ENCODE measurements around the gene LGALS4.
"Not testable (repeated sequence)": the region's sequence is repeated elsewhere in the genome, so short reads cannot be mapped to it uniquely, and the experiment has no call there.

Gene LGALS4

GRCh38 chr19:38809592-38810252 is 3.0 kb downstream of the LGALS4 start:
- Histone ChIP-seq H3K27me3 (replicated peaks) (no peaks in the 10 kb centered on the region), H3K4me3 (ENCODE audit: low read depth, low read length) (no peak overlapping the region), H3K27ac (no peak overlapping the region), H3K36me3 (replicated peaks) (no peaks in the 10 kb centered on the region)
- TF ChIP-seq CTCF (IDR thresholded peaks at IDR 0.05; ENCODE audit: low read depth, low read length, missing control alignments) = no peak
- in situ Hi-C loops (cut with HindIII; ENCODE audit: low pct_ligation_motif_present, low sequenced_read_pairs) = no loop called here
- no peak for DNase-seq

- no peak for DNase-seq
- Histone ChIP-seq H3K4me3 (ENCODE audit: low read depth, low read length) (no peak overlapping the region), H3K27ac (no peak overlapping the region), H3K27me3 (replicated peaks) (no peaks in the 10 kb centered on the region), H3K36me3 (replicated peaks) (no peaks in the 10 kb centered on the region)
- in situ Hi-C loops (cut with HindIII; ENCODE audit: low pct_ligation_motif_present, low sequenced_read_pairs) = no loop called here
- no peak for TF ChIP-seq CTCF (IDR thresholded peaks at IDR 0.05; ENCODE audit: low read depth, low read length, missing control alignments)
These were observed 4.0 kb downstream of the LGALS4 start for GRCh38 chr19:38808741-38809140.

- H3K4me3 ChIP-seq (ENCODE audit: low read depth, low read length); H3K27ac ChIP-seq; in situ Hi-C loops (cut with HindIII; ENCODE audit: low pct_ligation_motif_present, low sequenced_read_pairs); H3K27me3 ChIP-seq (replicated peaks); DNase-seq; H3K36me3 ChIP-seq (replicated peaks): not testable (repeated sequence)
These were observed 5.2 kb downstream of the LGALS4 start for GRCh38 chr19:38807374-38808098.

- Histone ChIP-seq H3K36me3 (replicated peaks) (no peaks in the 10 kb centered on the region), H3K27me3 (replicated peaks) (no peaks in the 10 kb centered on the region), H3K4me3 (ENCODE audit: low read depth, low read length) (no peak overlapping the region), H3K27ac (no peak overlapping the region)
- in situ Hi-C loops (cut with HindIII; ENCODE audit: low pct_ligation_motif_present, low sequenced_read_pairs) = no loop called here
- no peak for DNase-seq
- TF ChIP-seq CTCF (IDR thresholded peaks at IDR 0.05; ENCODE audit: low read depth, low read length, missing control alignments) = no peak
These were observed 6.4 kb downstream of the LGALS4 start for GRCh38 chr19:38806371-38806770.

- in situ Hi-C loops (cut with HindIII; ENCODE audit: low pct_ligation_motif_present, low sequenced_read_pairs) = no loop called here
- no peaks in the 10 kb centered on the region for H3K36me3 ChIP-seq (replicated peaks)
- no peak overlapping the region for H3K27ac ChIP-seq
- no peak for DNase-seq
- no peak overlapping the region for H3K4me3 ChIP-seq (ENCODE audit: low read depth, low read length)
- H3K27me3 ChIP-seq (replicated peaks) = no peaks in the 10 kb centered on the region
- TF ChIP-seq CTCF (IDR thresholded peaks at IDR 0.05; ENCODE audit: low read depth, low read length, missing control alignments) = no peak
These were observed 7.6 kb downstream of the LGALS4 start for GRCh38 chr19:38805180-38805579.

GRCh38 chr19:38803543-38803942 is 9.2 kb downstream of the LGALS4 start:
- Histone ChIP-seq H3K27ac (no peak overlapping the region), H3K4me3 (ENCODE audit: low read depth, low read length) (no peak overlapping the region), H3K27me3 (replicated peaks) (no peaks in the 10 kb centered on the region), H3K36me3 (replicated peaks) (no peaks in the 10 kb centered on the region)
- no peak for DNase-seq
- in situ Hi-C loops (cut with HindIII; ENCODE audit: low pct_ligation_motif_present, low sequenced_read_pairs) = no loop called here
- TF ChIP-seq CTCF (IDR thresholded peaks at IDR 0.05; ENCODE audit: low read depth, low read length, missing control alignments) = no peak
